Stimulated activated CD8-positive, alpha-beta memory T cell treated with anti-CD3 and anti-CD28 coated beads, Interleukin-4, amount 100 ng/mL, for 1 hour (primary cell): Measurements from ENCODE around the gene MTFP1.
A peak's percentile ranks its signal among the peaks of the same experiment; 100 is the strongest.
"Not testable (repeated sequence)": the region's sequence is repeated elsewhere in the genome, so short reads cannot be mapped to it uniquely, and the experiment has no call there.

Experiments used
- DNase-seq, 2 donors: peaks; one replicate each; pipeline ENCODE4 v3.0.0-alpha.2; 2020; ENCODE audit warnings: low read depth in 2 of 2, low spot score in 1 of 2

Gene MTFP1

DNA sequence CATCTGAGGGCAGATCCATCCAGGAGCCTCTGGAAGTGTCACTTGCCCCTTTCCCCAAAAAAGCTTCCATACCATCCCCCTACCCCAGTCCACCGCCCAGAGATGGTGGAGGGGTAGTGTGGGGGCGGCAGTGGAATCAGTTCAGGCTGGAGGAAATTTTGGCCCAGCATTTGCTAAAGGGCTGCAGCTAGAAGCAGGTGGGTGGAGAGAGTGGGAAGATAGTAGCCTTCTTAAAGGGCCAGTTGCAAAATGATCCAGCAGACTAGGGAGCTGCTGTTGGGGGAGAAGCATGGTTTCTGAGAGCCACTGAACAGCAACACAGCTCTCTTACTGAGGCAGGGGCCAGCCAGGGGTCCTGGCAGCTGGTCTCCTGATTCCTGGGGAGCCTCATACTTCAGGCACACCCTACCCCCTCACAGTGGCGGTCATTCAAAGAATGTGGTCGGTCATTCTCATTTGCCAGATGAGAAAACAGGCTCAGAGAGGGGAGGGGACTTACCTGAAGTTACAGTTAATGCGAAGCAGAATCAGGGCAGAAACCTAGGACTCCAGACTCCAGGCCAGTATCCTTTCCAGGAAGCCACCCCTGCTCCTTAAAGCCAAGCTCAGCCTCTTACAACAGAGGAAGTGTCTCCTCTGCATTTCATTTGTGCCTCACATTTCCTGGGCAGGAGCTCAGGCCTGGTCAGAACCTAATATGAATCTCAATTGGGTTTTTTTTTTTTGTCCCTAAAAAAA lies 23.4 kb upstream of the MTFP1 start:
- no peak for DNase-seq

DNA sequence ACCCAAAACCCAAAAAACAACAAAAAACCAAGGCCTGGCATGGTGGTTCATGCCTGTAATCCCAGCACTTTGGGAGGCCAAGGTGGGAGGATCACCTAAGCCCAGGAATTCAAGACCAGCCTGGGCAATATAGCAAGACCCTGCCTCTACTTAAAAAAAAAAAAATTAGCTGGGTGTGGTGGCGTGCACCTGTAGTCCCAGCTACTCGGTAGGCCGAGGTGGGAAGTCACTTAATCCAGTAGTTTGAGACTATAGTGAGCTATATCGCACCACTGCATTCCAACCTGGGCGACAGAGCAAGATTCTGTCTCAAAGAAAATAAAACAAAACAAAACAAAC lies 22.8 kb upstream of the MTFP1 start:
- not testable (repeated sequence) for DNase-seq

DNA sequence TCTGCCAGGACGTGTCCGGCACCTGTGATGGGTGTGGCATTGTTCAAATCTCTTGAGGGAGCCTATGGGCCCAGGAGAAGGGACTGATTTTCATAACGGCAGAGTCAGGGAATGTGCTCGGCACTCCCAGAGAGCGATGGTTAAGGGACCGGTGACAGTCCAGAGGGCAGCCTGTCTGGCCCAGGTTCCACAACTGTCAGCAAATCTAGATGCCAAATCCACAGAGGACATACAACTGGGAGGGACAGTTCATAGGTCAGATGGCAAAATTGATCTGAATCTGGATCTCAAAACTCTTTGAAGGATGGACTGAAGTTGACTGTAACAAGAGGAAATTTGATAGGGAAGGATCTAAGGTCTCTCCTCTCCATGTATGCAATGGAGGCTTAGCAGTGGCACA lies 21.3 kb upstream of the MTFP1 start:
- DNase-seq: no peak

DNA sequence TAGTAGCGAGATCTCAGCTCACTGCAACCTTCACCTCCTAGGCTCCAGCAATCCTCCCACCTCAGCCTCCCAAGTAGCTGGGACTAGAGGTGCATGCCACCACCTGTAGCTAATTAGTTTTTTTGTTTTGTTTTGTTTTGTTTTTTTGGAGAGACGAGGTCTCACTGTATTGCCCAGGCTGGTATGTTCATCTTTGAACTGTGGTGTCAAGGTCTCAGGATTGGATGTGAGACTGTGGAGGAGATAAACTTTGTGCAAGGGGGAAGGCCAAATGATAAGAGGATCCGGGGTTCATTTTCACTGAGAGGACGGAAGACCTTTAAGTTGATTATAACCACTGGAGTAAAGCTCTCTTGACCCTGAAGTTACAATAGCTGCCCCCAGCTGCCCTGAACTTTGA lies 19.8 kb upstream of the MTFP1 start:
- no peak for DNase-seq

DNA sequence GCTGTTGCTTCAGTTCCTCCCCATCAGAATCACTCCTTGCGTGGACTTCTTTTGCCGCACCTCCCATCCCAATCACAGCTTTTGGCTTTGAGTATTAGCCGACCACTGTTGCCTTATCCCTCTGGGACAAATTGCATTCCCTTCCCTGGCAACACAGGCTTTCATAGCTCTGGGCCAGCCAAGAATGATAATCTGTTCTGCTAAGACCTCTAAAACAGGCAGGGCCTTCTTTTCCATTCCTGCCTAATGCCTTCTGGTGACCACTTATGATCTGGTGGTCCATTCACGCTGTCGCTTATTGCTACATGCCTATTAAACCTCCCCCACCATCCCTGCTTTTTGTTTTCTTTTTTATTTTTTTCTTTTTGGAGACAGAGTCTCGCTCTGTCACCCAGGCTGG lies 19.2 kb upstream of the MTFP1 start:
- no peak for DNase-seq

DNA sequence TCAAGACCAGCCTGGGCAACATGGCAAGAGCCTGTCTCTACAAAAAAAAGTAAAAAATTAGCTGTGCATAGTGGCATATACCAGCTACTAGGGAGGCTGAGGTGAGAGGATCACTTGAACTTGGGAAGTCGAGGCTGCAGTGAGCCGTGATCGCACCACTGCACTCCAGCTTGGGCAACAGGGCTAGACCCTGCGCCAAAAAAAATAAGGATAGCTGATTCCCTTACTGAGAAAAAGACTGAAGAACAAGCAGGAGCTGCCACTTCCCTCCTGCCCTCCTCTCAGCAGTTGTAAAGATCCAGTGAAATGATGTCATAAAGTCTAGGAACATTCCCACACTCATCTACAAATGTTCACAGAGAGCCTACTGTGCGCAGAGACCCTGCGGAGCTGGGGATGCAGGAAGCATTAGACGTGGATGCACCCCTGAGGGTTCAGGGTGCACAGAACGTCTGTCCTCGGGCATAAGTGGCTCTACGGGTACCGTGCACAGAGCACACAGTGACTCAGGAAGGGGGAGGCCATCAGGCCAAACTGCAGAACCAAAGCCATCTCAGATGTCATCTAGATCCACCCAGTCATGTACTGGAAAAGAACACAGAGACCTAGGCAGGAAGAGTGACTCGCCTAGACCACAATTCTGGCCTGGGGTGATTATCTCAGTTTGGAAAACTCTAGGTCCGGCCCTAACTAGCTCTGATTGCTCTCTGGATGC lies 17.0 kb upstream of the MTFP1 start:
- no peak for DNase-seq

DNA sequence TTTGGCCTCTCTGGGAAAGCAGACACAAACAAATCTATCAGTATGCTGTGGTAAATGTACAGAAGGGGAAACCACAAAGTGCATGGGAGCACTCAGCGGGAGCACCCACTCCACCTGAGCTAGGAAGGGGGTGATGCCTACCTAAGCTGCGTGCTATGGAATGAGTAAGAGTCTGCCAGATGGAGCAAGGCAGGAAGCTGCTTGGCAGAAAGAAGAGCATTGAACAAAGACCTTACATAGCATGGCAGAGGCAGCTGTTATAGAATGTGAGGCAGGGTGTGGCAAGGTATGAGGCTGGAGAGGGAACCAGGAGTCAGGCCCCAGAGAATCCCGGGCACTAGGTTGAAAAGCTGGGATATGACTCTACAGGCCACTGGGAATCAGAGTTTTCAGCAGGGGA lies 13.8 kb upstream of the MTFP1 start:
- no peak for DNase-seq

DNA sequence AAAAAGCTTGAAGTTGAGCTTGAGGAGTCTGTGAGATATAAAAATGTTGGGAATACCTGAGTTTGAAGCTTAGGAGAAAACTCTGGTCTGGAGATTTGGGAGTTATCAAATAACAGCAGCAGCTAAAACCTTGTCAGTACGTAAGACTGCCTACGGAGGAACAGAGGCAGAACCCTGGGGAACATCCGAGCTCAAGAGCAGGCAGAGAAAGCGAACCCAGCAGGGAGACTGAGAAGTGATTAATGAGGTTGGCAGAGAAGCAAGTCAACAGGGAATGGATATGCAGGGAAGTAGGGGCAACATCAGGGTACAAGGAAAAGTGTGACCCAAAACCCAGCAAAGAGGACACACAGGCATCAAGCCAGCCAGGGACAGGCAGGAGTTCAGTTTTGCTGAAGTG lies 12.6 kb upstream of the MTFP1 start:
- no peak for DNase-seq

DNA sequence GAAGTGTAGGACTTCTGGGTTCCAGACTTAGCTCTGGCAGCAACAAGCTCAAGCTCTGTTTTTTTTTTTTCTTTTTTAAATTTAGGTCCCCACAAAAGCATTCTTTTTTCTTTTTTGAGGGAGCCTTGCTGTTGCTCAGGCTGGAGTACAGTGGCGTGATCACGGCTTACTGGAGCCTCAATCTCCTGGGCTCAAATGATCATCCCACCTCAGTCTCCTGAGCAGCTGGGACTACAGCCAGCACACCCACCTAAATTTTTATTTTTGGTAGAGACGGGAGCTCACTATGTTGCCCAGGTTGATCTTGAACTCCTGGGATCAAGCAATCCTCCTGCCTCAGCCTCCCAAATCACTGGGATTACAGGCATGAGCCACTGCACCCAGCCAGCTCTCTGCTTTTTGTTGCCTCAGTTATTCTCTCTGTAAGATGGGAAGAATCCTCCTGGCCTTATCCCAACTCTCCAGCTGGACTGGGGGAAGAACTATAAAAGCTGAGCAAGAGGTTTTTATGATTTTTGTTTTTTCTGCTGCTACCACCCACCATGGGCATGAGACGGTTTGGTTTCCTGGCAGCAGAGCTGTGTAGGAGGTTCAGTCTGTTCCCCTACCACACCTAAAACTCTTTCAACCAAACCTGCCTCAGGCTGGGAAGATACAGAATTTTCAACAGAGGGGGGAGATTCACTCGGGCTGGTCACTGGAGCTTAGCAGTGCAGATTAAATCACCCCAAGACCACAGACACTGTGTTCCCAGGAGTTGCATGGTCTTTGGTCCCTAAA lies 11.6 kb upstream of the MTFP1 start:
- no peak for DNase-seq

DNA sequence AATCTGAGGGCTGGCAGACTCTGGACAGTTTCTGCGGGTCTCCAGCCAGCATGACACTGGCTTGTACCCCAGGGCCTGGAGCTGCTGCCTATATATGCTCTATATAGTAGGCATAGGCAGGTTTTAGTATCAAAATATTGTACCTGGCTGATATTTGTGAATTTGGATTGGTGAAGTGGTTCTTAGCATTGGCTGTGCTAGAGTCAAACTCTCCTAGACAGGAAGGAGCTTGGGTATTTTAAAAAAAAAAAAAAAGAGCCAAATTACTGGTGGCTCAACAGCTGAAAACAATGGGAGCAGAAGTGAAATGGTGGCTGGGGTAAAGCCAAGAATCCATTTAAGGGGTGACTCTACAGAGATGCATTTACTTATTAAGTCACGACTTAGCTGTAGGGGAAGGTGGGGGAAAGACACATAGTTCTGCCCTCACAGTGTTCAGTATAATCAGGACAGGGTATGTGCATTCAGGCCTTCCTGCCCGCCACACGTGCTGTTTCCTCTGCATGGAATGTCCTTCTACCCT lies 11.0 kb upstream of the MTFP1 start:
- no peak for DNase-seq

DNA sequence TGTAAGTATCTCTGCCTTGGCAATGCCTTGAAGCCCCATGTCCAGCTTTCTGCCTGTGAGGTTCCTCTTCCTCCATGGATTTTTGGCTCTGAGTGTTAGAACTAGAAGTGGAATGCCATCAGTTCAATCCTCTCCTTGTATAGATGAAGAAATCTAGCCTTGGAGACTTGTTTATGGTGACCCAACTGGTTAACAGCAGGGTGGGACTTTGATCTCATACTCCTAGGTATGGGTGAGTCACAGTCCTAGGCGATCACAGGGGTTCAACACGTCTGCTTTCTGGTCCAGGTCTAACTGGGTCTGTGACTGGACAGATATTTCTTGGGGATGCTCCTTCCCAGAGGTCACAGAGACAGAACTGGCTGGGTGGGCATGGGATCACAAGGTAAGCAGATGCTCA lies 9.2 kb upstream of the MTFP1 start:
- DNase-seq: no peak

DNA sequence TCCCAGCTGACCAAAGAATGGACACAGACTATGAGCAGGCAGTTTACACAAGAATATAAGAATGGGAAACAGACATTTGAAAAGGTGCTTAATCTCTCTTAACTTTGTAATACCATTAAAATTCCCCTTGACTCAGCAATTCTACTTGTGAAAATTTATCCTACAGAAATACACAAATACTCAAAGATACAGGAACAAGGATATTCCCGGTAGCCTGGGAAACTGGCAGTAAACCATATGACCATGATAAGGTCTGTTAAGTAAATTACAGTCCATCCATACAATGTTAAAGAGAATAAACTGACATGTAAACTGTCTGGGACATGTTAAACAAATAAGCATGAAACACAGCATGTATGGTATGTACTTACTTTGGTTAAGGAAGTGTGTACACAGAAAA lies 8.7 kb upstream of the MTFP1 start:
- DNase-seq: no peak

DNA sequence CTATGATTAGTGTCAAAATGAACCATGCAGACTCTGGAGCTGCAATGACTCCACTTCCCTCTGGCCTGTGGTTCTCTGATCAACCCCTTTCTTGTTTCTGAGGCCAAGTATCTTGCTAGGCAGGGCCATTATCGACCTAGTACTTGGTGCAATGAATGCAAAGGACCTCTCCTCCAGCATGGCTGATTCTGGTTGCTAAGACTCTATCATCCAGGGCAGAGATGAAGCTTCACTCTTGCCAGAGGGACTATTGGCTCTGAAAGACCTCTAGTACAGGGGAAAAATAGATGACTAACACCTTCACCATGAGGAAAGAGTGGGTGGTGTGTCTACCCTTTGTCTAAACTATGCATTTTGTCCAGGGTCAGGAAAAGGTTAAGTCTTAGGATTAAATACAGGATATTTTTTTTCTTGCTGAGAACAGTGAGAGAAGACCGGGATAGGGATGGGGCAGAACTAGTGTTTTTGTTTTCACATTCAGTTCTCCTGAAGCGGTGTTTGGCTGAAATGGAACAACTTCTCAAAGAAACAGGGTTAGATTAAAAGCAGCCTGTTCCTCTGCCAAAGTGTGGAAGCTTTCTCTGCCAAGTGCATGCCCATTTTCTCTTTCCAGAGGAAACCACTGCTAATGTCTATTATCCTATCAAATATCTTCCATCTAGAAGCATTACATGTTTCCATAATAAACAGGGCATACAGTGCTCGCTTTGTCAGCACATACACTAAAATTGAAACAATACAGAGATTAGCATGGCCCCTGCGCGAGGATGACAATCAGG lies 5.0 kb upstream of the MTFP1 start:
- no peak for DNase-seq

DNA sequence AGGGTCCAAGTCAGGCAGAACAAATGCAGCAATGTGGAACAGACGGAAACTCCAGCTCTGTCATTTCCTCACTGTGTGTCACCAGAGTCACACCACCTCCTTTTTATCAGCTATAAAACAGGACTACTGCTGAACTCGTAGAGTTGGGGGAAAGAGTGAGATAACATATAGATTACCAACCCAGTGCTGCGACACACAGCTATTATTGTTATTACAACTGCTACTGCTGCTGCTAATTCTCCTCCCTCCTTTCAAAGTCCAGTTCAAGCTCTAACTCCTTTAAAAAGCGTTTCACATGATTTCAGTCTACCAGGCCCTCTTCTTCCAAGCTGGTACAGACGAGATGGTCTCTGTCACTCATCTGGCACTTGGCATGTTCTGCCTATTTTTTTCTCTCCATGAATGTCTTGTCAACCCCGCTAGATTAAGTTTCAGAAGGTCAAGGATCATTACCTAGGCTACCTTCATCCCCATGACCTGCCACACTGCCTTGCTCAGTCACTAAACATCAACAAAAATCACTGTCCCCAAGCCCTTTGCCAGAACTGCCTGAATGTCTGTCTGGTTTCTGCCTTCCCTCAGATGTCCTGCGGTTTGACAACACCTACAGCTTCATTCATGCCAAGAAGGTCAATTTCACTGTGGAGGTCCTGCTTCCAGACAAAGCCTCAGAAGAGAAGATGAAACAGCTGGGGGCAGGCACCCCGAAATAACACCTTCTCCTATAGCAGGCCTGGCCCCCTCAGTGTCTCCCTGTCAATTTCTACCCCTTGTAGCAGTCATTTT lies 3.7 kb upstream of the MTFP1 start:
- DNase-seq: no peak

DNA sequence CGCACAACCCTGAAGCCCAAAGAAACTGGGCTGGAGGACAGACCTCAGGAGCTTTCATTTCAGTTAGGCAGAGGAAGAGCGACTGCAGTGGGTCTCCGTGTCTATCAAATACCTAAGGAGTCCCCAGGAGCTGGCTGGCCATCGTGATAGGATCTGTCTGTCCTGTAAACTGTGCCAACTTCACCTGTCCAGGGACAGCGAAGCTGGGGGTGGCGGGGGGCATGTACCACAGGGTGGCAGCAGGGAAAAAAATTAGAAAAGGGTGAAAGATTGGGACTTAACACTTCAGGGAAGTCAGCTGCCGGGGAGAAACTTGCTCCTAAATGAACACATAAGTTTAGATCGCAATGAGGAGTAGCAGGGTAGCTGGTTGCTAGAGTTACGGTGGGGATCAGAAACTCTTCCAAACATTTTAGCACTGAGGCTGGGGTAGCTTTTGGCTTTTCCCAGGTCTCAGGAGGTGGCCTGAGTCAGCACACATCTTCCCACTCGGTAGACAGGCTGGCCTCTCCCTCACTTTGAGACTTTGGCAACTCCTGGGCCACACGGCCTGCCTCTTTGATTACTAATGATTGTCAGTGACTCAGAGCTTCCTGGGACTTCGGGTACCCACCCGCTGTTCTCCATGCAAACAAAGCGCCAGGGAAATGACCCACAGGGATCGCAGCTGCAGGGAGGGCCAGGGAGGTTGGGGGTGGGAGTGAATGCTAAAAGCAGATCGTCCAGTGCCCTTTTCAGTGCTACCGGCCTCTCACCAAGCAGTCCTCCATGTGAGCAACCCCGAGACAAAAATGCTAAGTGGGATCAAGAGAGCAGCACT lies 2.9 kb upstream of the MTFP1 start:
- DNase-seq: no peak

DNA sequence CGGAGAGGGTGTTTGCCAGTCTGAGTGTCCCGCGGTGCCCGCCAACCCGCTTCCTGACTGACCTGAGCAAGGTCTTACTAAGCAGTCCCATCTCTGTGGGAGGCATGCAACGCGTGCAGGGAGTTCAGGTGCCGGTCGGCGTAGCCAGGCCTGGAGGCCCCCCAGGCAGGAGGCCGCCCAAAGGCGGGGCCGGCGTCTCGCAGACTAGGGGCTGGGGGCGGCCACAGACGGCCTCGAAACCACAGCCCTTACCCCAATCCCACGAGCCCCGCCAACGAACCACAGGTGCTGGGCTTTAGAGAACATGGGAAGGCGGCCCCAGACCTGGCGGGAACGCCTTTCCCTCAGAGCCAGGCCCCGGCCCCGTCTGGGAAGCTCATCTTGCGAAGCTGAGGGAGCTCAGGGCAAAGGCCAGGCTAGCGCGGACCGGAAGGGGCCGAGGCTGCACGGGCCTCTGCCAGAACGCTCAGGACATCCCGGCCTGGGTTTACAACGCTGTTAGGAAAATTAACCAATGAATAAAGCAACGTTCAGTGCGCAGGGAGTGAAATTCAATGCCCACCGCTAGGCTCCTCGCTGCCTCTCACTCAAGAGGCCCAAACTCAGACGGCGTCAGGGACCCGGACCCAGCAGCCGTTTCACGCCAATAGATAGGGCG lies 2.1 kb upstream of the MTFP1 start:
- no peak for DNase-seq

DNA sequence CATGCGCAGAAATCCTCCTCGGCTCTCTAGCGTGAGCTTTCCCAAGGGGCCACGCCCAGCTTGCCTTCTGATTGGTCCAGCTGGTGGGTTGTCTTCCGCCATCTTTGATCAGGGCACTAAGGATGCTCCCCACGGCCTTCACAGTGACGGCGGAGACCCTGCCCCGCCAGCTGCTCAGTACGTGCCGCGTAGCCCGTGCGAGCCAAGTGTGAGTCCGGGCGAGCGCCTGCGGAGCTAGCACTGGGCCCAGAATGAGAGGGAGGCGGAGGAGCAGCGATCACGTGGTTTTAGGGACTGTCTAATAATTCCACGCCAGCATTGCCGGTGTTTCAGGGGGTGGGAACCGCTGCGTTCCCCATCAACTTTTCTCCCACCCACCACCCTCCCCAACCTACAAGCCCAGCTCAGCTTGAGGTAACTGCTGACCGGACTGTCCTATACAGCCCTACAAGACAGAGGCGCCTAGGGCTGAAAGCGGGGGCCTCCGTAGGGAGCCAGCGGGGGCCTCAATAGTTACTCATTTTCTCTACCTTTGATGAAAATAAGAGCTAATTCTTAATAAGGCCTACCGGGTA lies 1.5 kb upstream of the MTFP1 start:
- DNase-seq: peak; percentile 92 to 97

DNA sequence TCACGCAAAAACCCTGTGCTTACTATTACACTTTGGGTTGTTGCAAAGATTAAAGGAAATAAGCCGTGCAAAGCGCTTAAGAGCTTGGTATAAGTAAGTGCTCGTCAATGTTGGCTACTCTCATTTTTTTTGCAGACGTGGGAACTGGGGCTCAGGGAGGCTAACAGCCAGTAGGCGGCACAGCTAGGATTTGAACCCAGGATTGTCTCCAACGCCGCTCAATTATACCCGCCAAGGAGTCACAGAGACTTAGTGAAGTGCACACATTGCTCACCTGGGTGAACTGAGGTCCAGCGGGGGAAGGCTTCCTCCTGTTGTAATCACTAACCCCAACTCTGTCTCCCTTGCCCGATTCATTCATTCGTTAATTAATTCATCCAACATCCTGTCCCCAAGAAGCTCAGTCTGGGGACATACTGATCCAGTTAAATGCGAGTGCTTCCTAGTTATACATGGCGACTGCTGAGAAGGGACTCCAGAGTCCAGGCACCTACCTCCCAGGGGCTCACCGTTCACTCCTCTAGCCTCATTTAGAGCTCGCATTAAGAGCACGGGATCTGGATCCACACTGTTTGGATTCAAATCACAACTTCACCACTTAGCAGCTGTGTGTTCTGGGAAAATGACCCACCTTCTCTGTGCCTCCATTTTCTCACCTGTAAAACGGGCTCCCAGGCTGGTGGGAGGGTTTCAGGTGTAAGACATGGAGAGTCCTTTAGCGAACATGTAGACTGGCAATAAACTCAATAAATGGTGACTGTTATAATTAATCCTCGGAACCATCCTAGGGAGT lies 838 bp upstream of the MTFP1 start:
- no peak for DNase-seq
